Activated T-cell treated with anti-CD3 and anti-CD28 coated beads, Interleukin-2, amount 50 U/mL, for 72 hours (primary cell): ENCODE results near the gene TTC33. TPM values are rescaled to one million over a fixed set of nuclear protein-coding genes. Genes with fewer than 3 reads are reported as not detected.
"Not testable (repeated sequence)": the region's sequence is repeated elsewhere in the genome, so short reads cannot be mapped to it uniquely, and the experiment has no call there.

Experiments used
- ATAC-seq, 2 donors: fragments of 150-1000 bp; cut with Tn5 transposase; replicated peaks in 1 of 2; 2 replicates each; pipeline ENCODE4 v1.10.0; 2021; ENCODE audit warnings: moderate library complexity in 2 of 2, mild to moderate bottlenecking in 1 of 2
- DNase-seq, 2 donors: peaks; one replicate each; pipeline ENCODE4 v3.0.0; 2021 to 2022; ENCODE audit warnings: mixed read lengths in 1 of 2
- H3K27ac Mint-ChIP-seq: one replicate; pipeline ENCODE4 v1.8.0; 2022; ENCODE audit warnings: mild to moderate bottlenecking, moderate library complexity, mixed read lengths
- H3K27me3 Mint-ChIP-seq: one replicate; pipeline ENCODE4 v1.8.0; 2022; ENCODE audit warnings: low read depth, mixed read lengths
- H3K36me3 Mint-ChIP-seq, 2 donors: one replicate each; pipeline ENCODE4 v1.8.0; 2022; ENCODE audit warnings: mixed read lengths in 2 of 2, mild to moderate bottlenecking in 1 of 2; ENCODE audit not compliant: insufficient read depth in 2 of 2
- H3K4me1 Mint-ChIP-seq: one replicate; pipeline ENCODE4 v1.8.0; 2022; ENCODE audit warnings: low read depth, mixed read lengths
- H3K4me3 Mint-ChIP-seq, 2 donors: one replicate each; pipeline ENCODE4 v1.8.0; 2022; ENCODE audit warnings: mild to moderate bottlenecking in 2 of 2, mixed read lengths in 2 of 2, moderate library complexity in 2 of 2
- H3K9me3 Mint-ChIP-seq, 2 donors: one replicate each; pipeline ENCODE4 v1.8.0; 2022; ENCODE audit warnings: mixed read lengths in 2 of 2
- total RNA-seq, 2 donors: library from RNA; stranded (reverse); gene quantifications; one replicate each; pipeline ENCODE4 v1.2.3, GENCODE V29; 2022

TTC33 gene, protein sequence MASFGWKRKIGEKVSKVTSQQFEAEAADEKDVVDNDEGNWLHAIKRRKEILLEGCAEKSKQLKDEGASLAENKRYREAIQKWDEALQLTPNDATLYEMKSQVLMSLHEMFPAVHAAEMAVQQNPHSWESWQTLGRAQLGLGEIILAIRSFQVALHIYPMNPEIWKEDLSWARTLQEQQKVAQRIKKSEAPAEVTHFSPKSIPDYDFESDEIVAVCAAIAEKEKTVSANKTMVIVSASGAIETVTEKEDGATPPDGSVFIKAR
- total RNA-seq, result 10 to 100 TPM; 29.4 to 33.5 TPM

DNA sequence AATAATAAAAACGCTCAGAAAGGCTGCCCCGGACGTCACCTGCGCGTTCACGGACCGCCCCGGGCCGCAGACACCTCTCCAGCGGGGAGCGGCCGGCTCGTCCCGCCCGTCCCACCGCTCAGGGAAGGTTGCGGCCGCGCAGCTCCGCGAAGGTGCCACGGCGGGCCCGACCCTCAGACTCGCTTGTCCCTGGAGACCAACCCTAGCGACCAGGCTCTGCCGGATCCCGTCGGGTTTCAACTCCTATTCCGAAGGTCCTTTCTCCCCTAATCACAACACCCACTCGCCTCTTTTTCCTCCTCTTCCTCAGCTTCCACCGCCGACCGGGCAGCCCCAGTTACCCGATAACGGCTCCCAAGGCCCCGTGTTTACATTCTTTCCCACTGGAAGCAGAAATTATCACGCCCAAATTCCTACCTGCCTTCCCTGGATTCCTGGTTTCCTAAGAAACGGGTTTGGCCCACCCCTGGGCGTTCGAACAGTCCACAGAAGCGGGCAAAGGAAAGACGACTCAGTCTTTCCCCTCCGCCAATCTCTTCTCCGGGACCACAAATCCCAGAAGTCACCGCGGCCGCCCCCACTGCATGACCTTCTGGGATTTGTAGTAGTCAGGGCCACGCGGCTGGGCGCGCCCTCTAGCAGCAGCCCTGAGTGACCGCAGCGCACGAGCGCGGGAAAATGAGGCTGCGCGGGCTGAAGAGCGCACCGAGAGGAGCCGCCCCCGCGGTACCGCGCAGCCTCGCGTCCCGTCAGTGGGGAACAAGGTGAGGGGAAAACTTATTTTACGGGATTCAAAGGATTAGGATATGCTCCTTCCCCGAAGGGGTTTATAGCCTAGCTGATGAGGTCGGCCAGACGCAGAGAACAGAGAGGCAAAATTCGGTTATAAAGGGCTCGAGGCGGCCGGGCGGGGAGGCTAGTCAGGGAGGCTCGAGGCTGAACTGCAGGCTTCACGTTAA lies at the start of gene TTC33:
Gene TTC33 (minus strand): TSS at position 555 of the 959 bp plus-strand sequence. CDS start 8,943 bp downstream, outside the sequence.
- Mint-ChIP-seq H3K27me3 (no peaks in the 10 kb centered on the region), H3K36me3 (peaks cover 2 to 4% of the 10 kb centered on the region in 2 donors), H3K27ac (no peak within 1 kb of the TSS), H3K4me1 (peaks cover 6% of the 10 kb centered on the region), H3K9me3 (no peaks in the 10 kb centered on the region), H3K4me3 (no peak within 1 kb of the TSS)
- DNase-seq (peak; percentile 96 to 97), ATAC-seq (peak; percentile 89)

DNA sequence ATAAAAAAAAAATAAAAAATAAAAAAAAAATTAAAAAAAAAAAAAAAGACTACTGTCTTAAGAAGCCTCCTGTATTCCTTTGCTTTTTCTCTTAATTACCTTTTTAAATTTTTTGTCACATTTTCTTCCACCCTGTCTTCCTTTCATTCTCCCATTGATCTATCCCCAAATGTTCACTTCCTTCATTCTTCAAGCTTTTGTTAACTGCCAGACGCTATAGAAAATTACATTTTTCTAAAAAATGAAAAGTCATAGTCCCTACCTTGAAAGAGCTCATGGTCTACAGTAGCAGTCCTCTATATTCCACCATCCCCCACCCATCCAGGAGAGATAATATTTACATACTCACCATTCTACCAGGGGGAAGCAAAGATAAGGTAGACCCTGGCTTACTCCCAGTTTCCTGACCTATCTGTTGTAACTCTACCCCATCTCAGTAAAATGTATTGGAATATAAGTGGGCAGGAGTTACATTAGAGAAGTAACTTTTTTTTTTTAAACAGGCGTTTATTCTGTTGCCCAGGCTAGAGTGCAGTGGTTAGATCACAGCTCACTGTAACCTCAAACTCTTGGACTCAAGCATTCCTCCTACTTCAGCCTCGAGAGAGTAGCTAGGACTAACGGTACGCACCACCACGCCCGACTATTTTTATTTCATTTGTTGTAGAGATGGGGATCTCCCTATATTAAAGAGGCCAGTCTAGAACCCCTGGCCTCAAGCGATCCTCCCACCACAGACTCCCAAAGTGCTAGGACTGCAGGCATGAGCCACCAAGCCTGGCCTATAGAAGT lies 46.2 kb upstream of the TTC33 start:
- H3K27ac Mint-ChIP-seq, result no peak overlapping the region

DNA sequence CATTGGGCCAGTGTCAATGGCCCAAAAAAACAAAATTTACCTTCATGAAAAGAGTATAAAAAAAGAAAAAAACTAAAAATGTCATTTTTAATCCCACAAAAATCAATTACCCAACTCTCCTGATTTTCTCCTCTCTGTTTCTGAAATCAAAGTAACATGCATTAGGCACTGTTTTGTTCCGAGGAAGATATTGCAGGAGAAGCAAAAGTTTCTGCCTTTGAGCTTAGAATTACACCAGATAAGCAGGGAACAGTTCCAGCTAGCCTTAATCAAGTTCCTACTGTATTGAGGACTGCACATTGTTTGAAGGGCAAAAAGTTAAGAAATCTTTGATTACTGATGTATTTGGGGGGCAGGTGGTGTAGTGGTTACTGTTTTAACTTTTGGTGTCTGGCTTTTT lies 43.5 kb upstream of the TTC33 start:
- peaks cover 39% of the 10 kb centered on the region for H3K4me1 Mint-ChIP-seq
- H3K36me3 Mint-ChIP-seq, result peaks cover 3 to 11% of the 10 kb centered on the region in 2 donors
- no peaks in the 10 kb centered on the region for H3K9me3 Mint-ChIP-seq
- DNase-seq (no peak), ATAC-seq (no peak)
- peaks cover 11% of the 10 kb centered on the region for H3K27me3 Mint-ChIP-seq
- H3K27ac Mint-ChIP-seq, result peak overlapping the region; percentile 33
- peak overlapping the region; percentile 49 to 87 for H3K4me3 Mint-ChIP-seq

More for the DNA sequence above, 46.2 kb upstream of the TTC33 start:
- no peak for DNase-seq
- Mint-ChIP-seq H3K27me3 (peaks cover 11% of the 10 kb centered on the region), H3K9me3 (no peaks in the 10 kb centered on the region), H3K4me3 (no peak overlapping the region), H3K36me3 (peaks cover 1 to 3% of the 10 kb centered on the region in 2 donors), H3K4me1 (peaks cover 13% of the 10 kb centered on the region)
- no peak for ATAC-seq

DNA sequence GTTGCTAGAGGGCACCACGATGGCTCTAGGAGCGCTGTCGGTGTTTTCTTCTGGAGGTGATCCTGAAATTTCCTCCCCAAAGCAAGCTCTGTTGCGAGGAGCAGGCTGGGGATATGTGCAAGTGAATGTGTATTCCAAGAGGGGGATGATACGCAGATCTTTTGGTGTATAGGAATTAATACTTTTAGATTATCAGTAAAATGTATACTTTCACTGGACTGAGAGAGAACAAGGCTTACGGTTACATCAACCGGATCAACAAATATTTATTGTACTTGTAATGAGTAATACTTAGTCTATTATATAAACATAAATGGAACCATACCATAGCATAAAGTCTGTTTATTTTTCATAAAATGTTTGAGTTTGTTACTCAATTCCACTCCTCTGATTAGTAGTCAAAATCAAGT lies 43.0 kb upstream of the TTC33 start:
- ATAC-seq, result no peak
- Mint-ChIP-seq H3K36me3 (peaks cover 3 to 13% of the 10 kb centered on the region in 2 donors), H3K4me1 (peaks cover 43% of the 10 kb centered on the region), H3K9me3 (no peaks in the 10 kb centered on the region), H3K4me3 (peak overlapping the region; percentile 87 to 91), H3K27ac (peak overlapping the region; percentile 79), H3K27me3 (peaks cover 11% of the 10 kb centered on the region)
- DNase-seq, result no peak

DNA sequence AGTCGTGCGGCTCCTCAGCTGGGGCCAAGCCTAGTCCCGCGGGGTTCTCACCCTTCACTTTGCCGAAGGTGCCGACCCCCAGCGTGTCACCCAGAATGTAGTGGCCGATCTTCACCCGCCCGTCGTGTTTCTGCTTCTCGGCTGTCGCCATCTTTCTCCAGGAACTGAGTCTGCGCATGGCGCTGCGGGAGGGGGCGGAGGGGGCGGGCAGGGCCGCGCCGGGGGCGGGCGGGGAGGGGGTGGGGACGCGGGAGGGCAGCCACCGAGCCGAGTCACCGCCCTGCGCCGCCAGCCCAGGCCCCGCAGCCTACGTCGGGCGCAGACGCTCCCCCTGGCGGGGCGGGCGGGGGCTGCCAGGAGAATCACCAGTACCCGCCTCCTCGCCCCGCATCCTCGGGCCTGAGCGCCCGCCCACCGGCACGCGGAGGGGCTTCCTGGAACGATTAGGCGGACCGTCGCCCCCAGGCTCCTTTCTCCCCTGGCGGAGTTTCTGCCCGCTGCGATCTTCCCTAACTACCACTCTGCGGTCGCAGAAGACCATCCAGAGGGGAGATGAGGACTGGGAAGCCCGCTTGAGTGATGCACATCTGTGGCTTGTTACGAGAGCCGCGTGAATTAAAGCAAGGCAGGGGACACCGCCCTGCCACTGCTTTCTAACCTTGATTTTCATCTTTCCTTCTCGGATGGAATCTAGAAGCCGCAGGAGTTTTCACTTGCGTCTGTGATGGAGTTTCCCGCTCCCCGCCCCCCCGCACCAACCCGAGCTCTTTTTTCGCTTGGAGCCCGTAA lies 42.4 kb upstream of the TTC33 start, which contains the start of gene PRKAA1:
Gene PRKAA1 (minus strand): TSS at position 363 of the 789 bp plus-strand sequence. CDS start 185 bp downstream, at position 178.
- Mint-ChIP-seq H3K9me3 (no peaks in the 10 kb centered on the region), H3K36me3 (peaks cover 3 to 13% of the 10 kb centered on the region in 2 donors), H3K27me3 (peaks cover 11% of the 10 kb centered on the region), H3K27ac (peak within 1 kb of the TSS; percentile 92), H3K4me3 (peak within 1 kb of the TSS; percentile 87 to 91), H3K4me1 (peaks cover 49% of the 10 kb centered on the region)
- ATAC-seq, result peak; percentile 94 to 95
- peak; percentile 91 to 94 for DNase-seq

DNA sequence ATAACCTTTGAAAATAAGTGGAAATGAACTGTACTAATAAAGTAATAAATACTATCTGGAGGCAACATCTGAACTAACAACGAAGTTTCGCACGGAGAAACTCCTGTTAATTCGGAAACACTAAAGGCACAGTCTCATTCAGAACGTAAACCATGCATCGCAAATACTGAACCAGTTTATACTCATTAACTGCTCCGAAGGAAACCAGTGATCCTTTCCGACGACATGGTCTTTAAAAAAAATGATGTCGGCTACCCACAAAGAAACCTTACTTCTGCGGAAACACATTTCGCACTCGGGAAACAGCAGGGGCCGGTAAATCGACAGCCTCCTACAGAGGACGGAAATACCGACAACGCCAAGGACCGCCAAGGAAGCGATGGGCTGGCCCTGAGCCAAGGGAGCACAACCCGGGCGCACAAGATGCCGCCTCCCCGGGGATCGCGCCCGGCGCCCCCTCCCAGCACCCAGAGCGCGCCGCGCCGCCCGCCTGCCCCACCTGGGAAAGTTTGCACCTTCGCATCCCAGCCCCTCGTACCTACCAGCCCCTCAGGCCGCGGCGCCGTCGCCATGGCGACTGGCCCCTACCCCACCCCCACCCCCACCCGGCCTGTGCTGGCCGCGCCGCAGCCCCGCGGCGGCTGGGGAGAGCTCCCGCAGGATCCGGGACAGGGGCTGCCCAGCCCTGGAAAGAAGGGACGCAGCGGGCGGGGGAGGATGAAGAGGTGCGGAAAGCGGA lies 41.7 kb upstream of the TTC33 start:
- H3K36me3 Mint-ChIP-seq, result peaks cover 3 to 13% of the 10 kb centered on the region in 2 donors
- peak; percentile 78 to 81 for DNase-seq
- peak; percentile 51 to 62 for ATAC-seq
- H3K4me3 Mint-ChIP-seq, result peak overlapping the region; percentile 85 to 91
- peak overlapping the region; percentile 87 for H3K27ac Mint-ChIP-seq
- H3K9me3 Mint-ChIP-seq, result no peaks in the 10 kb centered on the region
- H3K27me3 Mint-ChIP-seq, result peaks cover 11% of the 10 kb centered on the region
- peaks cover 54% of the 10 kb centered on the region for H3K4me1 Mint-ChIP-seq

DNA sequence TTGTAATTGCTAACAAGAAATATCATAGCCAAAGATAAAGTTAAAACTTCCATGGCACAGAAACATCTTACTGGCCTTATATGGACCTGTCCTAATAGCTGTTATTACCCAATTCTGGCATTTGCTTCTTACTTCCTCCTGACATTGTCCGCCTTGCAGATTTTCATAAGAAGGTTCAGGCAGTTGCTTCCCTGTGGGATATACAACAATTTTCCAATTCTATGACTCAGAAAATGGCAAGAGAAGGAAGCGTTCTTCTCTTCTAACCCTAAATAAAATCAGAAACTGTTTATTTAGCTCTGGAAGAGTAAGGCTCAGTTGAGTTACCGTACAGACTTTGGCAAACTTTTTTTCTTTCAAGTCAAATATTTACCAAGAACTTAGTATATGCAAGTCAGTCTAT lies 40.7 kb upstream of the TTC33 start:
- ATAC-seq (no peak), DNase-seq (no peak)
- Mint-ChIP-seq H3K4me3 (peak overlapping the region; percentile 85 to 91), H3K27ac (peak overlapping the region; percentile 87), H3K36me3 (peaks cover 3 to 13% of the 10 kb centered on the region in 2 donors), H3K9me3 (no peaks in the 10 kb centered on the region), H3K4me1 (peaks cover 58% of the 10 kb centered on the region), H3K27me3 (peaks cover 11% of the 10 kb centered on the region)

DNA sequence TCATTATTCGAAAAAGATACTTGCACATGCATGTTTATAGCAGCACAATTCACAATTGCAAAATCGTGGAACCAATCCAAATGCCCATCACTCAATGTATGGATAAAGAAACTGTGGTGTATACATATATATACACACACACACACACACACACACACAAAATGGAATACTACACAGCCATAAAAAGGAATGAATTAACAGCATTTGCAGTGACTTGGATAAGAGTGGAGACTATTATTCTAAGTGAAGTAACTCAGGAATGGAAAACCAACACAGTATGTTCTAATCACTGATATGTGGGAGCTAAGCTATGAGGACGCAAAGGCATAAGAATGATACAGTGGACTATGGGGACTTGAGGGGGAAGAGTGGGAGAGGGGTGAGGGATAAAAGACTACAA lies 39.1 kb upstream of the TTC33 start:
- ATAC-seq, DNase-seq, H3K27ac Mint-ChIP-seq, H3K9me3 Mint-ChIP-seq: not testable (repeated sequence)
- H3K4me1 Mint-ChIP-seq, result peaks cover 74% of the 10 kb centered on the region
- peaks cover 3 to 13% of the 10 kb centered on the region in 2 donors for H3K36me3 Mint-ChIP-seq
- H3K27me3 Mint-ChIP-seq, result peaks cover 11% of the 10 kb centered on the region
- H3K4me3 Mint-ChIP-seq, result peak overlapping the region in 1 of 2 donors; percentile 7

DNA sequence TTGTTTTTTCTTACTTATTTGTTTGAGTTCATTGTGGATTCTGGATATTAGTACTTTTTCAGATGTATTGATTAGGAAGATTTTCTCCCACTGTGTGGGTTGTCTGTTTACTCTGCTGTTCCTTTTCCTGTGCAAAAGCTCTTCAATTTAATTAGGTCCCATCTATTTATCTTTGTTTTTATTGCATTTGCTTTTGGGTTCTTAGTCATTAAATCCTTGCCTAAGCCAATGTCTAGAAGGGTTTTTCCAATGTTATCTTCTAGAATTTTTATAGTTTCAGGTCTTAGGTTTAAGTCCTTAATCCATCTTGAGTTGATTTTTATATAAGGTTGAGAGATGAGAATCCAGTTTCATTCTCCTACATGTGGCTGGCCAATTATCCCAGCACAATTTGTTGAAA lies 38.6 kb upstream of the TTC33 start:
- H3K27ac Mint-ChIP-seq, H3K9me3 Mint-ChIP-seq, DNase-seq, ATAC-seq: not testable (repeated sequence)
- Mint-ChIP-seq H3K4me1 (peaks cover 78% of the 10 kb centered on the region), H3K4me3 (peak overlapping the region in 1 of 2 donors; percentile 7), H3K27me3 (peaks cover 10% of the 10 kb centered on the region), H3K36me3 (peaks cover 3 to 13% of the 10 kb centered on the region in 2 donors)

DNA sequence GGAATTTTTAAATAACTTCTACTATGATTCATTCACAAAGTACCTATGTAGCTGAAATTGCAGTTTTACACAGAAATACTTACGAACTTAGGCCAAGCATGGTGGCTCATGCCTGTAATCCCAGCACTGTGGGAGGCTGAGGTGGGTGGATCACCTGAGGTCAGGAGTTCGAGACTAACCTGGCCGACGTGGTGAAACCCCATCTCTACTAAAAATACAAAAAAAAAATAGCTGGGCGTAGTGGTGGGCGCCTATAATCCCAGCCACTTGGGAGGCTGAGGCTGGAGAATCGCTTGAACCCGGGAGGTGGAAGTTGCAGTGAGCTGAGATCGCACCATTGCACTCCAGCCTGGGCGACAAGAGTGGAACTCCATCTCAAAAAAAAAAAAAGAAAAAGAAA lies 36.9 kb upstream of the TTC33 start:
- not testable (repeated sequence) for H3K27me3 Mint-ChIP-seq, H3K4me3 Mint-ChIP-seq, H3K27ac Mint-ChIP-seq, H3K9me3 Mint-ChIP-seq, ATAC-seq, DNase-seq
- Mint-ChIP-seq H3K4me1 (peaks cover 73% of the 10 kb centered on the region), H3K36me3 (peaks cover 6 to 22% of the 10 kb centered on the region in 2 donors)

DNA sequence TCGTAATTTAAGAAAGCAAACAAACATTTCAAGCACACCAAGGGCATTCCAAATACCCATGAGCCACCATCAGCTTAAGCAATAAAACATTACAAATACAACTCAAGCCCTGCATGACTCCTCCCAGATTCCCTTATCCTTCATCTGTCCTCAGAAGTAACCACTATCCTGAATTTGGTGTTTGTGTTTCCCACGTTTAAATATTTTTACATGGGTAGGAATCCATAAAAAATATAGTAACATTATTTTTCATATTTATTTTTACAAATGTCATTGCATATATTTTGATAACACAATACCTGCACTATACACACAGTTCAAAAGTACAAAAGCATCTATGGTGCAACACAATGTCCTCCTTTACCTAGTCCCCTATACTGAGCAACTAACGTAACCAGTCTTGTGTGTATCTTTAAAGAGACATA lies 36.0 kb upstream of the TTC33 start:
- no peak overlapping the region for H3K27ac Mint-ChIP-seq
- peaks cover 2 to 3% of the 10 kb centered on the region in 2 donors for H3K9me3 Mint-ChIP-seq
- no peak overlapping the region for H3K4me3 Mint-ChIP-seq
- ATAC-seq (no peak), DNase-seq (no peak)
- peaks cover 9 to 25% of the 10 kb centered on the region in 2 donors for H3K36me3 Mint-ChIP-seq
- H3K4me1 Mint-ChIP-seq, result peaks cover 68% of the 10 kb centered on the region
- H3K27me3 Mint-ChIP-seq, result no peaks in the 10 kb centered on the region
